SKM-1 (cell line): Measurements from ENCODE around the gene C17orf75.
A peak's percentile ranks its signal among the peaks of the same experiment; 100 is the strongest.
"Not testable (repeated sequence)": the region's sequence is repeated elsewhere in the genome, so short reads cannot be mapped to it uniquely, and the experiment has no call there.

Experiments used
- DNase-seq: peaks from one replicate; lab custom pipeline; 2025; ENCODE audit not compliant: unreplicated experiment; lab: John Stamatoyannopoulos, UW

C17orf75 gene

DNA sequence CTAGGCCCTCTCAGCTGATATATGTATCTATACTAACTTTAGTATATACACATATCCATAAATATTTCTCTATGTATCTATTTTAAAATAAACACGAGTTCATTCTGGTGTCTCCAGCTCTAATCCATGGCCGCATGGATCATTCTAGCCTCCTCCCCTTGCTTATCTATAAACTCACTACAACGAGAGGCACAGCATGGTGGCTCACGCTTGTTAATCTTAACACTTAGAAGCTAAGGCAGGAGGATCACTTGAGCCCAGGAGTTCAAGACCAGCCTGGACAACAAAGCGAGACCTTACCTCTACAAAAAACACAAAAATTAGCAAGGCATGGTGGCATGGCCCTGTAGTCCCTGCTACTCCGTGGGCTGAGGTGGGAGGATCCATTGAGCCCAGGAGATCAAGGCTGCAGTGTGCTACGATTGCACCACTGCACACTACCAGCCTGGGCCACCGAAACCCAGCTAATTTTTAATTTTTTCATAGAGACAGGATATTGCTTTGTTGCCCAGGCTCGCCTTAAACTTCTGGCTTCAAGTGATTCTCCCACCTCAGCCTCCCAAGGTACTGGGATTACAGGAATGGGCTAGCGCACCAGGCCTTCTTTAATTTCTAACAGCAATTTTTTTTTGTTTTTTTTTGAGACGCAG lies 4.1 kb upstream of the C17orf75 start:
- DNase-seq = no peak

DNA sequence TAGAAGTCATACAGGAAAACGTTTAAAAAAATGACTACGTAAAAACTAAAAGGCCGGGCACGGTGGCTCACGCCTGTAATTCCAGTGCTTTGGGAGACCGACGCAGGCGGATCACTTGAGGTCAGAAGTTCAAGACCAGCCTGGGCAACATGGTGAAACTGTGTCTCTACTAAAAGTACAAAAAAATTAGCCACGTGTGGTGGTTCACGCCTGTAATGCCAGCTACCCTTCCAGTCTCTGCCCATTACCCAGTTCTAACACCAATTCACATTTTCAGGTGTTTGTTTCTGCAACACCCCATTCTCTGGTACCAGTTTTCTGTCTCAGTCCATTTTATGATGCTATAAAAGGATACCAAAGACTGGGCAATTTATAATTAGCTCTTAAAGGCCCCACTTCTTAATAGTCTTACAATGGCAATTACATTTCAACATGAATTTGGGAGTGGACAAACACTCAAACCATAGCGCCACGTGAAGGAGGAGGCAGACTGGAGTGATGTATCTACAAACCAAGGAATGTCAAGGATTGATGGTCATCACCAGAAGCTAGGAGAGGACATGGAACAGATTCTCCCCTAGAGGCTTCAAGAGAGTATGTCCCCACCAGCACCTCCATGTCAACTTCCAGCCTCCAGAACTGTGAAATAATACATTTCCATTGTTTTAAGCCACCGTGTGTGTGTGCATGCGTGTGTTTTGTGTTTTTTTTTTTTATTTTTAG lies 791 bp upstream of the C17orf75 start:
- no peak for DNase-seq

DNA sequence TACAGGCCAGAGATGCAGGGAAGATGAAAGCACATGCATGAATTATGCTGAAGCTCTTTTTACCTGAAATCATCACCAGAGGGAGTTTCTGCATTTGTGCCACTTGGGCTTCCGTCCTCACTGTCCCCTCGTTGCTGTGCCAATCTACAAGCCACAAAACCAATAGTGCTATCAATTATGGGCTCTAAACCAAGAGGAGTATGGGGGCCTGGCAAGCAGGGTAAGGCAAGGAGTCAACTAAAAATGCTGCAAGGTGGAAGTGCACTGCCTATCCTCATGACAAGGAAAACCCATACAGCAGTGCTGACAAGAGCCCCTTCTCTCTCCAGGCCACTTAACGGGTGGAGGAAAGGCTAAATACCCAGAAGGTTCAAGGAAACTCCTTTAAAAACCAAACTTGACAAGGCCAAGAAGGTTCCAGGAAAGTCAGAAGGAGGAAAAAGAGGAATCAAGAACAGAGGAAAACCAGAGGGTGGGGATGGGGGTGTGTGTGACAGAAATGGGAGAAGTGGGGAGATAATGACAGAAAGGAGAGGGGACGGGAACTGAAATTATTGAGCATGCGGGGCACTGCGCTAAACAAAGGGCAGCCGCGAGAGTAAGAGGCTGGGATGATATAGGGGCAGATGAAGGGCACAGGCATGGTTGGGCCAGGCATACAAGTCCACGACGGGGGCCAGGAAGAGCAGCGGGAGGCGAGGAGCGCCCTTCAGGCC lies 674 bp downstream of the C17orf75 start:
- peak; percentile 26 for DNase-seq

DNA sequence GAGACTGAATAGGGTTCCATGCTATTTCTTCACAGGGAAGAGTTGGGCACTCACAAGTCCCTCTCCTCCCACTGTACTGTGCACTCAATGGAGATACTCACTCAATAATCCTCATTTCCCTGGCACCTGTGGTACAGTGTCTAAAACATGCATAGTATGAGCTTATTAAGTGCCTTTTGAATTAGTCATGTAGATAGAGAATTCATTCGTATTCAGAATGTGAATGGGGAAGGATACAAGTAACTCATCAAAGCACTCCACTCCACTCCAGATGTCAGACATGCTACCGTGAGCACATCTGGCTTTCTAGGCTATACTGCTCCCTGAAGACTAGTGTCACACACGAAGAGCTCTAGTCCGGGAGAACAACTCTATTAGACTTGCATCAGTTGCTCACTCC lies 6.3 kb downstream of the C17orf75 start:
- no peak for DNase-seq

DNA sequence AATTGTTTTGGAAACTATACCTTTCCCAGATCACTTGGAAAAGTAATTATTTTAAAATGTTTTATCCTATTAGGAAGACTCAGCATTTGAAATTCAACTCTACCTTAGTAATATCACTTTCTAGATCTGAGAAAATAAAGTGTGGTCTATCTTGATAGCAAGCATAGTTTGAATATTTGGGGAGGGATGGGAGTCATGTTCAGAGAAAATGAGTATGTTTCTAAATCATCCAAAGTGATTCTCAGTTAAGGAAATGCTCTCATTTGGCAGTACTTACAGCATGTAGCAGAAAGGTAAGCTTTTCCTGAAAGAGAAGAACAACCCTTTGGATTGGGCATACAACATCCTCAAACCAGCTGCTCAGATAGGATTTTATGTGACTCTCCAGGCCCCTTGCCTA lies 6.9 kb downstream of the C17orf75 start:
- no peak for DNase-seq

DNA sequence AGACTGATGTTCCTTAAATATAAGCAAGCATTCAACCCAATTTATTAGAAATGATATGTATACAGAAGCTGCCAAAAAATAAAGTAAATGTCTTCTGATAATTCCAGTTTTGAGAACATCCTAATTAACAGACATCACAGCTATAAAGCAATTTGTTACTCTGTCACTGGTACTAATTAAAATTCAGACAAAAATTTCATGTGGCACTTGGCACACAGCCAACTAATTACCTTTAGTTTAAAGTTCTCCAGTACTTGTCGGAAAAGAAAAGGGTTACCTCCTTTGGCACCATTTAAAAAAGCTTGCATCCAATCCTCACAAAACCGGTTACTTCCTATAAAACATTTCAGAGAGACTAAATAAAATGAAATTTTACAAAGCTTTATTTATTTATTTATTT lies 8.8 kb downstream of the C17orf75 start:
- DNase-seq = no peak

DNA sequence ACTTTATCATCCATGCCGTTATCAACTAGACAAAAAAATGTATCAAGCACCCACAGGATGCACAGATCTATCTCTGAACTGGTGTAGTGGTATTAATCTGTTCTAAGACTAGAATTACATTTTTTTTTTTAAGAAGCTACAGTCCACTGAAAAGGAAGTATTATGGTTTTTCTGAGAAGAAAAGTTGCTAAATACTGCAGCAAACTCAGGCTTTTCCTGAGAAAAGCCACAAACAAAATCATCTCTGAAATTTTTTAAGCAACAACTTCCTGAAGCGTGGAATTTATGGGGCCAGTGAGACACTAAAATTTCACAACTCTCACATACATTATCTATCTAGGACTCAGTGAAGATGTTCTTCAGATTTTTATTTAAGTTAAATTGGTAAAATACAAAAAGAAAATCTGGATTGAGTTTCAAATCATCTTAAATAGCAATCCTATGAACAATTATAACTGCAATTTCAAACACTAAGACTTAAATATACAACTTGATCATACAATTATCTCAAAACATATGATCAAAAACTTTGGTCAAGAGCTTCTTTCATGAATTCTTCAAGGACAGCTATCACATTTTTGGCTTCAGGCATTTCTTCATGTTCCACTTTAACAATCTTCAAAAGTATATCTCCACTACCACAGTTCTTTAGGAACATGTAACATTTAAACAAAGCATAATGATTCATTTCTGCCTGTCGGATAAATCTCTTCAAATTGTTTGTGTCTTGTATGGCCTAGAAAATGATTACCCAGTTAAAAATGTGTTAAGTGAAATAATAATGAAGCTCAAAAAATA lies 10.5 kb downstream of the C17orf75 start:
- no peak for DNase-seq

DNA sequence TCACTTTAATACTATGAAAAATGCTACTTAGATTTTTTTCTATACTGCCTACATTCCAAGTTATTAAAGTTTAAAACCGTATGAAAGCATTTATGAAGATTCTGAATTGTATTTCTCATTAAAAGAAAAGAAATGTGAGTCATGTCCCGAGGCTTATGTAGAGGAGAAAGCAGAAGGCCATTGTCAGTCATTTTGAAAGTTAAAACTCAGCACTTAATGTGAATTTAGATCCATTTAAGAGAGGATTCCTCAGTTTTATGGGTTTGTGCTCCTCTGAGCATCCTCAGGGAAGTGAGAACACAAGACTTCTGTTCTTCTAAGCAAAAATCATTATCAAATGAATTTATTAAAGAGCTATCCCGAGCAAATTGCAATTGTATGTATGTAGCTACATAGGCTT lies 11.8 kb downstream of the C17orf75 start:
- no peak for DNase-seq

DNA sequence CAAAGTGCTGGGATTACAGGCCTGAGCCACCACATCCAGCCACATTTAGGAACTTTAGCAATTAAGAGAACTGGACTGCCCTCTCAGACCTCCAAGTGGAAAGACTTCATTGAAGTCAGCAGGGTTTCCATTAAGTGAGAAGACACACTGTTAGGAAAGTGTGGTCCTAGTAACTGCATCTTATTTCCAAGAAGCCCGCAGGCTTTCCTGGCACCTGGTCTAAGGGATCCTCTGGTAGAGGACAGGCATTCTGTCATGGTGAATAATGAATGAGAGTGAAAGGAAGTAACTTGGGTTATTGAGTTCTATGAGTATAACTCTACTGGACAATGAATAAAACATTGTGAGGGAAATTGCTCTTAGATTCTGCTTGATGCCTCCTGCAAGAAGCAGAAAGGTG lies 14.1 kb downstream of the C17orf75 start:
- no peak for DNase-seq

DNA sequence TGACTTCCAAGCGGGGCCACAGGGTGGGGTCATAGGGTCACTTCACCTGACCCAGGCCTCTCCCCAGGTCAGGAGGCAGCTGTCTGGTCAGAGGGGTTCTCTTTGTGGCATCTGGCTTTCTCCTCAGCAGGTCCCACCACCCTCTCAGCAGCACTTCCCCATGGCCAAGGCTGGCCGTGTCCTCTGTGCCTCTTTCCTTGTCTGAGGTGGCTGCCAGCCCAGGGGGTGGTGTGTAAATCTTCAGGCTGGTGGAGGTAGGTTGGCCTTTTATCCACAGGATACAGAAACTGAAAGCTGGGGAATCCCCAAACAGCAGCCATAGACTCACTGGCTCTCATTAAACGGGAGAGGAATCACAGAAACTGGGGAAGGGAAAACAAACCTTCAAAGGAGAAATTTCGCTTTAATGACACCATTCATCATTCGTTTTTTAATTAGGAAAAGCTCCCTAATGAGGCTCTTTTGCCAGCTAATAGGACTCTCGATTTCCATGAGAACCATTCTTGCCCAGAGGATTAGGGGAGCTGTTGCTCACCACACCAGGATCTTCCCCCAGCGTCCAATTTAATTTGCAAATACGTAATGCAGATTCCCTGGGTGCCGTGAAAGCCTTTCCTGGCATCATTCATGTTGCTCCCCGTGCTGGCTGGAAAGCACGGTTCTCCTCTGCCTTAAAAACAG lies 18.0 kb downstream of the C17orf75 start:
- no peak for DNase-seq

DNA sequence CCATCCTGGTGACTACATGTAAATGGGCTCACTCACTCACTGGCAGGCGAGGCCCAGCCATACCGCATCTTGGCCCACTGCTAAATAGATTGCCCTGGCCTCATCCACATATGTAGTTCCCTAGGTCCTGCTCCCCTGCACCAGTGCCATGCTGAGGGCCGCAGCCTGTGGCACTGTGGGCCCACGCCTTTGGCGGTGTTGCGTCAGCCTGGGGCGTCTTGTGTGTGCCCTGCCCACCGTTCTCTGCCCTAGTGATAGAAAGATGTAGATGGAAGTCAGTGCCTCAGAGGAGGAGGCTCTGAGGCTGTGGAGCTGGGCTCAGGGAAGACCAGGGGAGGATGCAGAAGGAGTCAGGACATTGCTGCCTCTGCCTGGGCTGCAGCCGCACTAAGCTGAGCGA lies 18.9 kb downstream of the C17orf75 start:
- no peak for DNase-seq

DNA sequence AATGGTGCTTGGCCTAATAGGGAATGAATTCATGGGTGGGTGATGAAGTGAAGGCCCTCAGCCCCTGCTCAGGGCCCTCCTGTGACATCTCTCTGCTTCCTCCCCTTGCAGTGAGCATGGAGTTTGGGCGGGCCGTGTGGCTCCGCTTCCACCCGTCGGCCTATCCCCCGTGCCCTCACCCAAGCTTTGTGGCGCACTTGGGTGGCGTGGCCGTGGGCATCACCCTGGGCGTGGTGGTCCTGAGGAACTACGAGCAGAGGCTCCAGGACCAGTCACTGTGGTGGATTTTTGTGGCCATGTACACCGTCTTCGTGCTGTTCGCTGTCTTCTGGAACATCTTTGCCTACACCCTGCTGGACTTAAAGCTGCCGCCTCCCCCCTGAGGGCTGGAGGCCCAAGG lies 21.1 kb downstream of the C17orf75 start:
- DNase-seq = no peak

DNA sequence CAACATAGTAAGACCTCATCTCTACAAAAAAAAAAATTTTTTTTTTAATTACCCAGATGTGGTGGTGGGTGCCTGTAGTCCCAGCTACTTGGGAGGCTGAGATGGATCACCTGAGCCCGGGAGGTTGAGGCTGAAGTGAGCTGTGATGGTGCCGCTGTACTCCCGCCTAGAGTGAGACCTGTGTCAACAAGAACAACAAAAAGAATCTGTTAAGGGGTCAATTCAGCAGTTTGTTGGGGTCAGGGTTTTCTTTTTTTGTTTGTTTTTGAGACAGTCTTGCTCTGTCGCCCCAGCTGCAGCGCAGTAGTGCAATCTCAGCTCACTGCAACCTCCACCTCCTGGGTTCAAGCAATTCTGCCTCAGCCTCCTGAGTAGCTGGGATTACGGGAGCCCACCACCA lies 21.9 kb downstream of the C17orf75 start:
- DNase-seq = not testable (repeated sequence)

DNA sequence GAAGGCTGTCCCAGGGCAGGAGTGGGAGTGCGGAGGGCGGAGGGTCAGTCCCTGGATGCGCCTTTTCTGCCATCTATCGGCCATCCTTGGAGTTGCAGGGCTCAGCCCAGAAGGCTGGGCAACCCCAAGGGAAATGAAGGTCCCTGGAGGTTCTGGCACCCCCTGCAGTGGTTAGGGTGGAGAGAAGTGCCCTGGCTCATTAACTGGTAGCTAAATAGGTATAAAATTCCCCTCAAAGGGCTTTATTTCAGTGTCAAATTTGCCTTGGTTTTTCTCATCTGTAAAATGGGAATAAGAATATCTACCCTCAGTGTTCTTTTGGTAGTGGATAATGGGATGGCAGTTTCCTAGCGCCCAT lies 22.4 kb downstream of the C17orf75 start:
- DNase-seq = peak; percentile 45

DNA sequence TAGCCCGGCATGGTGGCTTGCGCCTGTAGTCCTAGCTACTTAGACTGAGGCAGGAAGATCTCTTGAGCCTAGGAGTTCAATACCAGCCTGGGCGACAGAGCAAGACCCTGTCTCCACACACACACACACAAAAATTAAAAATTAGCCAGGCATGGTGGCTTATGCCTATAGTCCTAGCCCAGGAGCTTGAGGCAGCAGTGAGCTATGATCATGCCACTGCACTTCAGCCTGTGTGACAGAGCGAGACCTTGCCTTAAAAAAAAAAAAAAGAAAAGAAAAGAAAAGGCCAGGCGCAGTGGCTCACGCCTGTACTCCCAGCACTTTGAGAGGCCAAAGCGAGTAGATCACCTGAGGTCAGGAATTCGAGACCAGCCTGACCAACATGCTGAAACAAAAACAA lies 23.9 kb downstream of the C17orf75 start:
- no peak for DNase-seq

DNA sequence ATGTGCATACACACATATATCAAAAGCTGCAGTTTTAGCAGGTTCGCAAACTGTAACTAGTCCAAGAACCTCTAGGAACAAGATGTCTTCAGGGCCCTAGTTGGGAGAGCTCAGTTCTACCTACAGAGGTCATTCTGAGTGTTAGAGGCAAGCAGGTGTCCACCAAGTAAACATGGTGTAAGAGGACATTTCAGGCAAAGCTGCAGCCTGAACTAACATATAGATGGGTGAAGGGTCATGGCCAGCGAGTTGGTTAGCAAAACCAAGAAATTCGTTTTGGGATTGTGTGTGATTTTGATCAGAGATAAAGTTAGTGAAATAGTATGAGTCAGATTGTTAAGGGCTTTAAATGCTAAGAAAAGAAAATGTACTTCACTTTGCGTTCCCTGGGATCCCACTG lies 24.6 kb downstream of the C17orf75 start:
- no peak for DNase-seq

DNA sequence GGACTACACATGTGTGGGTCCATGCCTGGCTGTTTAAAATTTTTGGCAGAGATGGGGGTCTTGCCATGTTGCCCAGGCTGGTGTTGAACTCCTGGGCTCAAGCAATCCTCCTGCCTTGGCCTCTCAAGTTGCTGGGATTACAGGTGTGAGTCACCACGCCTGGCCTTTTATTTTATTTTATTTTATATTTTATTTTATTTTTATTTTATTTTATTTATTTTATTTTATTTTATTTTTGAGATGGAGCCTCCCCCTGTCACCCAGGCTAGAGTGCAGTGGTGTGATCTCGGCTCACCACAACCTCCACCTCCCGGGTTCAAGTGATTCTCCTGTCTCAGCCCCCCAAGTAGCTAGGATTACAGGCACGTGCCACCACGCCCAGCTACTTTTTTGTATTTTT lies 25.3 kb downstream of the C17orf75 start:
- DNase-seq = not testable (repeated sequence)

DNA sequence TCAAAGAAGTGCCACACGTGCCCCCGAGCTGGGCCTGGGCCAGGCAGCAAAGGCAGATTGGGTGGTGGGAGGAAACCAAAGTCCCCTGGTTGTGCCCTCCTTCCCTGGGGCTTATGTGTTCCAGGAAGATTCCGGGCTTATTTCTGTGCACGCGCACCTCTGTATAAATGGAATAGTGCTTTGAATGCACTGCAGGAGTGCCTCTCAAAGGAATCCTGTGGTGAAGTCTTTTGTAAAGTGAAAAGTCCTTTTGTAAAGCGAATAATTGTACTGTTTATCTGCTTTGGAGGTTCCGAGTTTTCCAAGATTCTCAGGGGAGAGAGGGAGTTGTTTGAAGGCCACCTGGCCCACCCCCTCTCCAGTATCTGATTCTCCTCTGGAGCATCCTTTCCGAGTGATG lies 26.8 kb downstream of the C17orf75 start:
- DNase-seq = no peak

DNA sequence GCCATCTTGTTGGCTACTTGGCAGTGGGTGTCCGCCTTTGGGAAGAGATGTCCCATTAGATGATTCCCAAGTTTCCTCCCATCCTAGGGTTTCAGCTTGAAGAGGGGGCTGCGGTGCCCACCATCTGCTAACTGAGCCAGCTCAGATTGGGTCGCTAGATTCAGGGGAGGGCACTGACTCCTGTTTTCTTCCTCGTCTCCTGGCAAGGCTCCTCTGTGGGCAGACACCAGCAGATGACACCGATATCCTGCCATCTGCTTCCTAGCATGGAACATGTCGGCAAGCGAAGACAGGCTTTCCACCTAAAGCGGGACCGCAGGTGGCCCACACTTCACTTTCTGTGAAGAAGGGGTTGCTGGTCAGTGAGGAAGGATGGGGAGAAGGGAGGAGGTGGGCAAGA lies 27.3 kb downstream of the C17orf75 start:
- DNase-seq = no peak

DNA sequence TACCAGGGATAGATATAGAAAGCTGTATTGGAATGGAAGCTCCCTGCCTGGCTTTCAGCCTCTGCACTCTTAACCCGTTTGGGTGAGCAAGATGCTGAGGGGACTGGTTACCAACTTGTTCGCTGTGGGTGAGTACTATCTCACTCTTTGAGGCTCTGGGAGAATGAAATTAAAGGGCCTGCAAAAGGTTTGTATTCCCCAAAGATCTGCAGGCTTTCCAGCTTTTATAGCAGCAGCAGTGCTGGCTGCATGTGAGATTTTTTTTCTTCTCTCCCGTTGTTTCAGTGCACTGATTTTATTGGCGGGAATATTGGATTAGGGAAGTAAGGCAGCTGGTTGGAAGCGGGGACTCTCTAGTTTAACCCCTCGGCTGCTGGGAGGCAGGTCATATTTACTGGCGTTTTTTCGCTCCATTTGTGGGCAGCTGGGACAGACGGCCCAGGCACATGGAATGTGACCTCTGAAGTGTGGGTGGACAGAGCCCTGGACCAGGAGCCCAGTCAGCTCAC lies 30.9 kb downstream of the C17orf75 start:
- no peak for DNase-seq

DNA sequence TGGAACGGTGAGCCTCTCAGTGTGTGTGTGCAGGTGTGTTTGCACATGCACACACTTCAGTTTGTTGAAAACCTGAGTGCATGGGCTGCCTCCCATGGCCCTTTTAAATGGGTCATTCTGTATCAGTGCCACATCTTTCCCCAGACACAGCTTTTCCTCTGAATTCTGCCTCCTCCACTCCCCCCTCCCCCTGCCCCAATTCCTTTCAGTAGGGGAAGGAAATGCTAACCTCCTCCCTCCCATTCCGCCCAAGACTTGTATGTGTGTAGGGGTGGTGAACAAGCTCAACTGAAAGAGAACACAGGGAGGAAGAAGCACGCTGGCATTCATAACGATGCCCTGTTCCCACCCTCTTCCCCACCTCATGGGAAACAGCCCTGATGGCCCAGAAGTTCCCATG lies 34.3 kb downstream of the C17orf75 start:
- no peak for DNase-seq
